HG03378 (cell line): ENCODE measurements around the gene TFAP2C.
"Not testable (repeated sequence)": the region's sequence is repeated elsewhere in the genome, so short reads cannot be mapped to it uniquely, and the experiment has no call there.

ENCODE experiments used
- ATAC-seq: cut with Tn5 transposase; IDR thresholded peaks from one replicate; pipeline ENCODE4 v1.9.1; 2021; ENCODE audit warnings: mild to moderate bottlenecking, moderate library complexity; ENCODE audit not compliant: unreplicated experiment

TFAP2C gene

GRCh38 chr20:56637576-56637975 is 8.5 kb downstream of the TFAP2C start:
- ATAC-seq, result no peak

GRCh38 chr20:56646599-56646998 is 17.5 kb downstream of the TFAP2C start:
- no peak for ATAC-seq

- ATAC-seq, result no peak
Observed at GRCh38 chr20:56653211-56653610, 24.1 kb downstream of the TFAP2C start.

GRCh38 chr20:56656632-56657031 is 27.5 kb downstream of the TFAP2C start:
- no peak for ATAC-seq

GRCh38 chr20:56657879-56658278 is 28.8 kb downstream of the TFAP2C start:
- ATAC-seq, result no peak

- not testable (repeated sequence) for ATAC-seq
Observed at GRCh38 chr20:56658341-56658947, 29.3 kb downstream of the TFAP2C start.

- no peak for ATAC-seq
Observed at GRCh38 chr20:56663660-56664059, 34.6 kb downstream of the TFAP2C start.

GRCh38 chr20:56664796-56665195 is 35.7 kb downstream of the TFAP2C start:
- ATAC-seq, result no peak

- ATAC-seq, result no peak
Observed at GRCh38 chr20:56665806-56666205, 36.7 kb downstream of the TFAP2C start.

- no peak for ATAC-seq
Observed at GRCh38 chr20:56673450-56673849, 44.3 kb downstream of the TFAP2C start.

- no peak for ATAC-seq
Observed at GRCh38 chr20:56676001-56676400, 46.9 kb downstream of the TFAP2C start.

GRCh38 chr20:56676679-56677078 is 47.6 kb downstream of the TFAP2C start:
- ATAC-seq, result no peak

- no peak for ATAC-seq
Observed at GRCh38 chr20:56683077-56683865, 54.2 kb downstream of the TFAP2C start.

- no peak for ATAC-seq
Observed at GRCh38 chr20:56685879-56686278, 56.8 kb downstream of the TFAP2C start.

GRCh38 chr20:56687061-56687460 is 58.0 kb downstream of the TFAP2C start:
- ATAC-seq, result no peak

GRCh38 chr20:56688106-56688505 is 59.0 kb downstream of the TFAP2C start:
- no peak for ATAC-seq
